Stomach smooth muscle (tissue), 2 donors: ENCODE data around the gene NCBP2.

Source experiments
- H3K27ac ChIP-seq: one replicate; pipeline ENCODE4 v1.7.0; 2013; ENCODE audit warnings: mild to moderate bottlenecking, low read length, inconsistent platforms
- H3K27me3 ChIP-seq, 2 donors: one replicate each; pipeline ENCODE4 v1.7.0; 2013; ENCODE audit warnings: low read length in 2 of 2; ENCODE audit not compliant: insufficient read depth in 2 of 2, control insufficient read depth in 1 of 2
- H3K36me3 ChIP-seq, 2 donors: one replicate each; pipeline ENCODE4 v1.7.0; 2013; ENCODE audit warnings: low read length in 2 of 2; ENCODE audit not compliant: control insufficient read depth in 2 of 2, insufficient read depth in 2 of 2
- H3K4me1 ChIP-seq: one replicate; pipeline ENCODE4 v1.7.0; 2013; ENCODE audit warnings: low read length; ENCODE audit not compliant: control insufficient read depth, insufficient read depth
- H3K4me3 ChIP-seq, 2 donors: one replicate each; pipeline ENCODE4 v1.7.0; 2013; ENCODE audit warnings: low read length in 2 of 2
- H3K9ac ChIP-seq, 2 donors: one replicate each; pipeline ENCODE4 v1.7.0; 2013; ENCODE audit warnings: low read length in 2 of 2, mild to moderate bottlenecking in 1 of 2
- H3K9me3 ChIP-seq, 2 donors: one replicate each; pipeline ENCODE4 v1.7.0; 2013; ENCODE audit warnings: low read length in 2 of 2; ENCODE audit not compliant: control insufficient read depth in 2 of 2
- donor health status: healthy.
- donor health status: Pancreatic carcinoma.

Gene NCBP2

DNA sequence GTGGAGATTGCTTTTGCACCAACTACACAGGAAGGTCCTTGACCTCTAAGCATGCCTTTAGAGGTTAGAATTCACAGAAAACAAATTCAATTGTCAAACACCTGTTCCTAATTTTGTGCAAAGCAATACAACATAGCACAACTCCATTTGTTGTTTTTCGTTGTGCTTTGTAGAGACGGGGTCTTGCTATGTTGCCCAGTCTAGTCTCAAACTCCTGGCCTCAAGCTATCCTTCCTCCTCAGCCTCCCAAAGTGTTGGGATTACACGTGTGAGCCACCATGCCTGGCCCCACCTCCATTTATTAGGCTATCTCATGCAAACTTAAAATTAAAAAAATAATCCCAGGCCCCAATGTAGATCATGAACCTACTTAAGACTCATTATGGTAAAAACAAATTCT, 6.0 kb downstream of the NCBP2 start:
- H3K27ac ChIP-seq: no peak overlapping the region
- no peak overlapping the region for H3K9ac ChIP-seq
- no peaks in the 10 kb centered on the region for H3K27me3 ChIP-seq
- no peaks in the 10 kb centered on the region for H3K9me3 ChIP-seq
- peaks cover 59 to 60% of the 10 kb centered on the region in 2 donors for H3K36me3 ChIP-seq
- peaks cover 7% of the 10 kb centered on the region for H3K4me1 ChIP-seq
- no peak overlapping the region for H3K4me3 ChIP-seq

DNA sequence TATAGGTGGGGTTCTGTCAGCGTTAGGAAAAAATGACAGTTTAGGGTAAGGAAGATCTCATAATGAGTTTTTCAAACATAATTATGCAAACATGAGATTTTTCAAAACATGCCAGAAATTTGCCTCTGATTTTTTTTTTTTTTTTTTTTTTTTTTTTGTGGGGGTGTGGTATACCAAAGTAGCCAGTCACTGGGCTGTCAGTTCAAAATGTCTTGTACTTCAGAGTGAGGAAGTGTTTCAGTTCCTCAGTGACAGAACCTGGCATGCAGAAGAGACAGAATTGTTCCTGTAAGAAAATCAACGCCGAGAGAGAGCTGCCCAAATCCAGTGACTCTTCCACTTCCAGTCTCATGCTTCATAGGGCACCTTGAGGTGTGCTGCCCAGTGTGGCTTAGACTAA, 9.7 kb downstream of the NCBP2 start:
- Histone ChIP-seq H3K27ac (no peak overlapping the region), H3K36me3 (peaks cover 55 to 66% of the 10 kb centered on the region in 2 donors), H3K9me3 (no peaks in the 10 kb centered on the region), H3K4me1 (no peaks in the 10 kb centered on the region), H3K9ac (no peak overlapping the region), H3K27me3 (no peaks in the 10 kb centered on the region), H3K4me3 (no peak overlapping the region)

DNA sequence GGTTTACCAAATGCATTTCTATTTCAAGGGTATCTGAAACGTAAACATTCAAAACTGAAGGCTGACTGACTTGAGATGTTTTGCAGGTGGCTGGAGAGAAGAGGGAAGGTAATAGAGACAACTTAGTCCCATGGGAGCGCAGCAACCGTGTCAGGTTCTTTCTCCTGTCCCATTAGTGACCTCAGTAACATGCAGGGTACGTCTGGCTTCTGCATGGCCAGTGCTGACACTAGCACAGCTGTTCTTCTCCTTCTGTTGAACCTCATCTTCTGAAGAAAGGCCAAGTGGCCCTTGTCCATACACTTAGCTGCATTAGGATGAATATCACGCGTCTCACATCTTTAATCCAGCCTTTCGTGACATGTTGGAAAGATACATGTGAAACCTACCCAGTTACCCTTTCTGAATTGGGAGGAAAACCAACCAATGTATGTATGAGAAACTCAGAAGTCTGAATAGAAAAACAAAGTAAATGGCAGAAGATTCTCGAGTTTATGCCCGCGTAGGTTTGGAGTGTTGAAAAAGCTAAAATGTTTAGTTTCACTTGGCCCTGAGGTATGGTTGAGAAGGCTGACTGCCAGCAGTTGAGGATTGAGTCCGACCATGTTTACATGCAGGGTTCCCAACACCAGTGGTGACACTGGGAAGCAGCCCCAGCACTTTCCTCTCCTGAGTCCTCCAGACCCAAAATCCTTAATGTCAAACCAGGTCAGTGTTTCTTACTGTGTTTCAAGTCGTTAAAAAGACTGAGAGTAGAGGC, 10.3 kb downstream of the NCBP2 start:
- H3K9ac ChIP-seq: no peak overlapping the region
- no peak overlapping the region for H3K27ac ChIP-seq
- H3K4me1 ChIP-seq: no peaks in the 10 kb centered on the region
- no peaks in the 10 kb centered on the region for H3K9me3 ChIP-seq
- H3K4me3 ChIP-seq: no peak overlapping the region
- no peaks in the 10 kb centered on the region for H3K27me3 ChIP-seq
- peaks cover 49 to 61% of the 10 kb centered on the region in 2 donors for H3K36me3 ChIP-seq

GRCh38 chr3:196931157-196931556, 11.2 kb downstream of the NCBP2 start:
- Histone ChIP-seq H3K4me3 (no peak overlapping the region), H3K36me3 (peaks cover 42 to 54% of the 10 kb centered on the region in 2 donors)

GRCh38 chr3:196927571-196928453, 14.5 kb downstream of the NCBP2 start:
- Histone ChIP-seq H3K27me3 (no peaks in the 10 kb centered on the region), H3K4me1 (no peaks in the 10 kb centered on the region), H3K9me3 (no peaks in the 10 kb centered on the region), H3K36me3 (peaks cover 25 to 29% of the 10 kb centered on the region in 2 donors), H3K4me3 (no peak overlapping the region), H3K27ac (no peak overlapping the region), H3K9ac (no peak overlapping the region)

More at GRCh38 chr3:196931157-196931556, 11.2 kb downstream of the NCBP2 start:
- no peak overlapping the region for H3K9ac ChIP-seq
- no peaks in the 10 kb centered on the region for H3K9me3 ChIP-seq
- H3K27me3 ChIP-seq: no peaks in the 10 kb centered on the region
- H3K4me1 ChIP-seq: no peaks in the 10 kb centered on the region
- no peak overlapping the region for H3K27ac ChIP-seq

DNA sequence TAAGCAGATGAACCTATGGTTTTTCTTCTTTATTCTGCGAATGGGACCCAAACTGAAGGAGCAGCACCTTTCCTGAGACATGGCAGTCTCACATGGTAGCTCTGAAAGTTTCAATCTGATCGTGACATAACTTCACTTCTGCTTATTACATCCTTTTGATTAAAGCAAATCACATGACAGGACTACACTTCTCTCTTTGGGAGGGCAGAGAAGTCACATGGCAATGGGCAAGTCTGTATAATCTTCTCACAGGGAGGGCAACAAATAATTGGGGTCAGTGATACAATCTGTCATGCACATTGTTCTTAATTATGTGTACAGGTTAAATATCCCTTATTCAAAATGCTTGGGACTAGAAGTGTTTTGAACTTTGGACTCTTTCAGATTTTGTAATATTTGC, 21.6 kb downstream of the NCBP2 start:
- H3K4me1 ChIP-seq: no peaks in the 10 kb centered on the region
- H3K27me3 ChIP-seq: no peaks in the 10 kb centered on the region
- H3K9ac ChIP-seq: no peak overlapping the region
- no peak overlapping the region for H3K27ac ChIP-seq
- H3K9me3 ChIP-seq: no peaks in the 10 kb centered on the region
- peaks cover 3 to 6% of the 10 kb centered on the region in 2 donors for H3K36me3 ChIP-seq
- H3K4me3 ChIP-seq: no peak overlapping the region

GRCh38 chr3:196918968-196919367, 23.4 kb downstream of the NCBP2 start:
- Histone ChIP-seq H3K4me3 (no peak overlapping the region), H3K27ac (no peak overlapping the region), H3K4me1 (no peaks in the 10 kb centered on the region), H3K27me3 (no peaks in the 10 kb centered on the region), H3K9me3 (no peaks in the 10 kb centered on the region), H3K9ac (no peak overlapping the region), H3K36me3 (peaks cover 12 to 15% of the 10 kb centered on the region in 2 donors)

DNA sequence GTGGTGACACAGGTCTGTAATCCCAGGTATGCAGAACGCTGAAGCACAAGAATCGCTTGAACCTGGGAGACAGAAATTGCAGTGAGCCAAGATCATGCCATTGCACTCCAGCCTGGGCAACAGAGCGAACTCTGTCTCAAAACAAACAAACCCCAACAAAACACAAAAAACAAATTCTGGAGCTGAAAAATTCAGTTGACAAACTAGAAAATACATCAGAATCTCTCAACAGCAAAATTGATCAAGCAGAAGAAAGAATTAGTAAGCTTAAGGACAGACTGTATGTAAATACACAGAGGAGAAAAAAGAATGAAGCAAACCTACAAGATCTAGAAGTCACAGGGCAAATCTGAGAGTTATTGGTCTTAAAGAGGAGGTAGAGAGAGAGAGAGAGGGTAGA, 25.3 kb downstream of the NCBP2 start:
- peaks cover 10 to 14% of the 10 kb centered on the region in 2 donors for H3K36me3 ChIP-seq
- no peaks in the 10 kb centered on the region for H3K9me3 ChIP-seq
- H3K9ac ChIP-seq: no peak overlapping the region
- H3K4me1 ChIP-seq: no peaks in the 10 kb centered on the region
- H3K27ac ChIP-seq: no peak overlapping the region
- no peaks in the 10 kb centered on the region for H3K27me3 ChIP-seq
- no peak overlapping the region for H3K4me3 ChIP-seq

GRCh38 chr3:196916221-196916620, 26.1 kb downstream of the NCBP2 start:
- H3K9me3 ChIP-seq: no peaks in the 10 kb centered on the region
- no peaks in the 10 kb centered on the region for H3K4me1 ChIP-seq
- H3K4me3 ChIP-seq: no peak overlapping the region
- H3K27me3 ChIP-seq: no peaks in the 10 kb centered on the region
- no peak overlapping the region for H3K27ac ChIP-seq
- peaks cover 10 to 15% of the 10 kb centered on the region in 2 donors for H3K36me3 ChIP-seq
- no peak overlapping the region for H3K9ac ChIP-seq

DNA sequence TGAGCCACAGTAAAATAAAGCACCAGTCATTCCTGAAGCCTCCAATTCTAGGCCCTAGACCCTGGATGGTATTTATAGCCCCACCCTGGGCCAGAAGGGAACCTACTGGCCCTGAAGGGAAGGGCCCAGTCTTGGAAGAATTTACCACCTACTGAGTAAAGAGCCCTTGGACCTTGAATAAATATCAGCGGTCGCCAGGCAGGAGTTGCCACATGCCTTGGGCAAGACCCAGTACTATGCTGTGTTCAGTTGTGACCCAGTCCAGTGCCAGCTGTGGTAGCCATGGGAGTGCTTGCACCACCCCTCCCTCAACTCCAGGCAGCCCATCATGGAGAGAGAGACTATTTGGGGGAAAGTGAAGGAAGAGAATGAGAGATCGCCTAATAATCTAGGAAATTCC, 27.0 kb downstream of the NCBP2 start:
- H3K36me3 ChIP-seq: peaks cover 10 to 15% of the 10 kb centered on the region in 2 donors
- no peak overlapping the region for H3K27ac ChIP-seq
- no peak overlapping the region for H3K9ac ChIP-seq
- no peaks in the 10 kb centered on the region for H3K27me3 ChIP-seq
- H3K4me3 ChIP-seq: no peak overlapping the region
- no peaks in the 10 kb centered on the region for H3K4me1 ChIP-seq
- no peaks in the 10 kb centered on the region for H3K9me3 ChIP-seq
